Epithelial cell of prostate (primary cell): ENCODE measurements around the gene BCAS3.

Source experiments
- DNase-seq: peaks from one replicate; pipeline ENCODE4 v3.0.0-alpha.2; 2011; ENCODE audit warnings: low read depth, low spot score
- H3K27ac ChIP-seq: fragments of 450-650 bp; 2 replicates; pipeline ENCODE4 v1.5.1; 2017; ENCODE audit warnings: mild to moderate bottlenecking

The BCAS3 gene

GRCh38 chr17:61294286-61294685, 616.6 kb downstream of the BCAS3 start:
- no peak for DNase-seq
- H3K27ac ChIP-seq = peak overlapping the region; percentile 38

- peak overlapping the region; percentile 38 for H3K27ac ChIP-seq
Observed at GRCh38 chr17:61294777-61295176, 617.1 kb downstream of the BCAS3 start.

GRCh38 chr17:61296058-61296457, 618.4 kb downstream of the BCAS3 start:
- DNase-seq = no peak
- no peak overlapping the region for H3K27ac ChIP-seq

More at GRCh38 chr17:61294777-61295176, 617.1 kb downstream of the BCAS3 start:
- peak; percentile 22 for DNase-seq

- no peak overlapping the region for H3K27ac ChIP-seq
- DNase-seq = no peak
Observed at GRCh38 chr17:61299517-61300513, 622.2 kb downstream of the BCAS3 start.

GRCh38 chr17:61302953-61303816, 625.5 kb downstream of the BCAS3 start:
- H3K27ac ChIP-seq = no peak overlapping the region
- no peak for DNase-seq

- no peak overlapping the region for H3K27ac ChIP-seq
- no peak for DNase-seq
Observed at GRCh38 chr17:61303817-61304096, 626.1 kb downstream of the BCAS3 start.

- H3K27ac ChIP-seq = no peak overlapping the region
- no peak for DNase-seq
Observed at GRCh38 chr17:61305024-61305423, 627.4 kb downstream of the BCAS3 start.

GRCh38 chr17:61306003-61306402, 628.4 kb downstream of the BCAS3 start:
- no peak for DNase-seq
- H3K27ac ChIP-seq = no peak overlapping the region

- DNase-seq = no peak
Observed at GRCh38 chr17:61307905-61308886, 630.5 kb downstream of the BCAS3 start.

GRCh38 chr17:61309362-61310256, 632.0 kb downstream of the BCAS3 start:
- DNase-seq = peak; percentile 14
- no peak overlapping the region for H3K27ac ChIP-seq

More at GRCh38 chr17:61307905-61308886, 630.5 kb downstream of the BCAS3 start:
- no peak overlapping the region for H3K27ac ChIP-seq

GRCh38 chr17:61310590-61310989, 632.9 kb downstream of the BCAS3 start:
- no peak overlapping the region for H3K27ac ChIP-seq
- no peak for DNase-seq

GRCh38 chr17:61312406-61313295, 635.0 kb downstream of the BCAS3 start:
- DNase-seq = no peak

GRCh38 chr17:61313461-61314326, 636.0 kb downstream of the BCAS3 start:
- peak overlapping the region; percentile 37 for H3K27ac ChIP-seq
- no peak for DNase-seq

More at GRCh38 chr17:61312406-61313295, 635.0 kb downstream of the BCAS3 start:
- no peak overlapping the region for H3K27ac ChIP-seq

- peak; percentile 39 for DNase-seq
- peak overlapping the region; percentile 37 for H3K27ac ChIP-seq
Observed at GRCh38 chr17:61314368-61315078, 636.9 kb downstream of the BCAS3 start.

- no peak overlapping the region for H3K27ac ChIP-seq
- no peak for DNase-seq
Observed at GRCh38 chr17:61316633-61317032, 639.0 kb downstream of the BCAS3 start.

- no peak for DNase-seq
- H3K27ac ChIP-seq = no peak overlapping the region
Observed at GRCh38 chr17:61317779-61318178, 640.1 kb downstream of the BCAS3 start.
